GM19395 (cell line): ENCODE results near the gene TRABD.
A peak's percentile ranks its signal among the peaks of the same experiment; 100 is the strongest.

Experiments used
- ATAC-seq: cut with Tn5 transposase; IDR thresholded peaks from one replicate; pipeline ENCODE4 v1.9.1; 2021; ENCODE audit warnings: mild to moderate bottlenecking, moderate library complexity; ENCODE audit not compliant: unreplicated experiment

Gene TRABD

GRCh38 chr22:50233223-50233622 lies 47.5 kb downstream of the TRABD start:
- ATAC-seq, result no peak

GRCh38 chr22:50236731-50237409 lies 51.2 kb downstream of the TRABD start:
- no peak for ATAC-seq

GRCh38 chr22:50238755-50239154 lies 53.0 kb downstream of the TRABD start:
- ATAC-seq, result no peak

- no peak for ATAC-seq
Measured at GRCh38 chr22:50242406-50242949, 56.8 kb downstream of the TRABD start.

- ATAC-seq, result no peak
Measured at GRCh38 chr22:50243685-50244419, 58.1 kb downstream of the TRABD start.

- ATAC-seq, result peak; percentile 68
Measured at GRCh38 chr22:50244420-50245213, 58.9 kb downstream of the TRABD start, which contains the start of gene TUBGCP6. Gene TUBGCP6 (minus strand): TSS chr22:50245023. CDS start chr22:50244459, 564 bp downstream.

- ATAC-seq, result no peak
Measured at GRCh38 chr22:50245214-50246072, 59.7 kb downstream of the TRABD start.

GRCh38 chr22:50246242-50247175 lies 60.8 kb downstream of the TRABD start:
- no peak for ATAC-seq

- no peak for ATAC-seq
Measured at GRCh38 chr22:50247748-50248147, 62.0 kb downstream of the TRABD start.

GRCh38 chr22:50248196-50249081 lies 62.7 kb downstream of the TRABD start:
- ATAC-seq, result no peak
